ENCODE measurements around the gene SEC24C.

DNA sequence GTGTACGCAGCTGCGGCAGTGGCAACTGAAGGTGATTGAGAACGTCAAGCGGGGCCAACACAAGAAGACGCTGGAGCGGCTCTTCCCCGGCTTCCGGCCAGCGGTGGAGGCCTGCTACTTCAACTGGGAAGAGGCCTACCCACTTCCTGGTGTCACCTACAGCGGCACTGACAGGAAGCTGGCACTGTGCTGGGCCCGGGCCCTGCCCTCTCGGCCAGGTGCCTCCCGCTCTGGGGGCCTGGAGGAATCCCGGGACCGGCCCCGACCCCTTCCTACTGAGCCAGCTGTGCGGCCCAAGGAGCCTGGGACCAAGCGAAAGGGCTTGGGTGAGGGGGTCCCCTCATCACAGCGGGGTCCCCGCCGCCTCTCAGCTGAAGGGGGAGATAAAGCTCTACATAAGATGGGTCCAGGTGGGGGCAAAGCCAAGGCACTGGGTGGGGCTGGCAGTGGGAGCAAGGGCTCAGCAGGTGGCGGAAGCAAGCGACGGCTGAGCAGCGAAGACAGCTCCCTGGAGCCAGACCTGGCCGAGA, 47.8 kb downstream of the SEC24C start:
- TF ChIP-seq, protein P1, sequence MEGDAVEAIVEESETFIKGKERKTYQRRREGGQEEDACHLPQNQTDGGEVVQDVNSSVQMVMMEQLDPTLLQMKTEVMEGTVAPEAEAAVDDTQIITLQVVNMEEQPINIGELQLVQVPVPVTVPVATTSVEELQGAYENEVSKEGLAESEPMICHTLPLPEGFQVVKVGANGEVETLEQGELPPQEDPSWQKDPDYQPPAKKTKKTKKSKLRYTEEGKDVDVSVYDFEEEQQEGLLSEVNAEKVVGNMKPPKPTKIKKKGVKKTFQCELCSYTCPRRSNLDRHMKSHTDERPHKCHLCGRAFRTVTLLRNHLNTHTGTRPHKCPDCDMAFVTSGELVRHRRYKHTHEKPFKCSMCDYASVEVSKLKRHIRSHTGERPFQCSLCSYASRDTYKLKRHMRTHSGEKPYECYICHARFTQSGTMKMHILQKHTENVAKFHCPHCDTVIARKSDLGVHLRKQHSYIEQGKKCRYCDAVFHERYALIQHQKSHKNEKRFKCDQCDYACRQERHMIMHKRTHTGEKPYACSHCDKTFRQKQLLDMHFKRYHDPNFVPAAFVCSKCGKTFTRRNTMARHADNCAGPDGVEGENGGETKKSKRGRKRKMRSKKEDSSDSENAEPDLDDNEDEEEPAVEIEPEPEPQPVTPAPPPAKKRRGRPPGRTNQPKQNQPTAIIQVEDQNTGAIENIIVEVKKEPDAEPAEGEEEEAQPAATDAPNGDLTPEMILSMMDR (conservative IDR thresholded peaks at IDR 0.05; ENCODE audit: low read depth, low read length) = no peak
- TF ChIP-seq EZH2 (IDR thresholded peaks at IDR 0.05; ENCODE audit: borderline replicate concordance, low read depth, low read length, poor library complexity, severe bottlenecking) = no peak
